Duodenal mucosa (tissue), 2 donors: ENCODE data around the gene GIGYF1.

ENCODE experiments used
- H3K27ac ChIP-seq: one replicate; pipeline ENCODE4 v1.7.0; 2013; ENCODE audit warnings: low read depth, low read length
- H3K27me3 ChIP-seq, 2 donors: one replicate each; pipeline ENCODE4 v1.7.0; 2013; ENCODE audit warnings: low read length in 2 of 2, control low read depth in 1 of 2; ENCODE audit not compliant: insufficient read depth in 2 of 2, control insufficient read depth in 1 of 2
- H3K36me3 ChIP-seq, 2 donors: one replicate each; pipeline ENCODE4 v1.7.0; 2013; ENCODE audit warnings: low read length in 2 of 2, control low read depth in 1 of 2; ENCODE audit not compliant: insufficient read depth in 2 of 2, control insufficient read depth in 1 of 2
- H3K4me1 ChIP-seq, 2 donors: one replicate each; pipeline ENCODE4 v1.7.0; 2013; ENCODE audit warnings: low read length in 2 of 2, control low read depth in 1 of 2; ENCODE audit not compliant: insufficient read depth in 2 of 2, control insufficient read depth in 1 of 2
- H3K4me3 ChIP-seq, 2 donors: one replicate each; pipeline ENCODE4 v1.7.0; 2013; ENCODE audit warnings: low read length in 2 of 2, low read depth in 1 of 2
- H3K9ac ChIP-seq, 2 donors: one replicate each; pipeline ENCODE4 v1.7.0; 2013; ENCODE audit warnings: low read length in 2 of 2, low read depth in 1 of 2
- H3K9me3 ChIP-seq, 2 donors: one replicate each; pipeline ENCODE4 v1.7.0; 2013; ENCODE audit warnings: low read length in 2 of 2, control low read depth in 1 of 2; ENCODE audit not compliant: control insufficient read depth in 1 of 2

GIGYF1 gene

GRCh38 chr7:100630066-100630465 lies 64.0 kb downstream of the GIGYF1 start:
- Histone ChIP-seq H3K36me3 (no peaks in the 10 kb centered on the region), H3K9ac (no peak overlapping the region), H3K4me1 (peaks cover 5 to 16% of the 10 kb centered on the region in 2 donors), H3K27ac (no peak overlapping the region), H3K27me3 (no peaks in the 10 kb centered on the region), H3K4me3 (no peak overlapping the region), H3K9me3 (no peaks in the 10 kb centered on the region)
